Naive thymus-derived CD4-positive, alpha-beta T cell (primary cell): ENCODE results near the gene SLC6A19. TPM values are rescaled to one million over a fixed set of nuclear protein-coding genes. Genes with fewer than 3 reads are reported as not detected.

Experiments
- ATAC-seq: fragments of 150-1000 bp; cut with Tn5 transposase; 2 replicates; pipeline ENCODE4 v1.10.0; 2021; ENCODE audit warnings: mild to moderate bottlenecking, moderate library complexity
- CTCF ChIA-PET: fragments of 350-600 bp; sonication (Branson Sonifier 250); formaldehyde crosslinking; loops from one replicate; lab custom pipeline; 2021; ENCODE audit warnings: antibody characterized with exemption; lab: Charles Lee
- POLR2A ChIA-PET: fragments of 350-600 bp; sonication (Branson Sonifier 250); formaldehyde crosslinking; loops from one replicate; lab custom pipeline; 2021; ENCODE audit warnings: antibody characterized with exemption, inconsistent platforms; lab: Charles Lee
- DNase-seq, 9 donors: peaks; one replicate each; pipeline versions ENCODE4 v3.0.0 to v3.0.0-alpha.2; 2020 to 2022; ENCODE audit warnings: mixed read lengths in 1 of 9
- H3K27ac ChIP-seq: one replicate; pipeline ENCODE4 v1.7.0; 2013; ENCODE audit warnings: mild to moderate bottlenecking, low read depth, low read length, moderate library complexity
- H3K27me3 ChIP-seq, 2 donors: one replicate each; pipeline ENCODE4 v1.7.0; 2013; ENCODE audit warnings: low read length in 2 of 2, mild to moderate bottlenecking in 2 of 2, moderate library complexity in 2 of 2; ENCODE audit not compliant: control insufficient read depth in 2 of 2, insufficient read depth in 2 of 2
- H3K36me3 ChIP-seq, 3 experiments: 1 replicate in 2 of 3; 2 replicates in 1 of 3; pipeline ENCODE4 v1.7.0; 2013; ENCODE audit warnings: low read length in 3 of 3, mild to moderate bottlenecking in 3 of 3, moderate library complexity in 1 of 3; ENCODE audit not compliant: insufficient read depth in 3 of 3, control insufficient read depth in 2 of 3
- H3K4me1 ChIP-seq, 2 donors: one replicate each; pipeline ENCODE4 v1.7.0; 2013; ENCODE audit warnings: low read length in 2 of 2, mild to moderate bottlenecking in 2 of 2, moderate library complexity in 1 of 2; ENCODE audit not compliant: control insufficient read depth in 2 of 2, insufficient read depth in 2 of 2
- H3K4me3 ChIP-seq: 2 replicates; pipeline ENCODE4 v1.7.0; 2013; ENCODE audit warnings: mild to moderate bottlenecking, low read length
- H3K9me3 ChIP-seq, 3 experiments: 1 replicate in 2 of 3; 2 replicates in 1 of 3; pipeline ENCODE4 v1.7.0; 2013; ENCODE audit warnings: low read length in 3 of 3; ENCODE audit not compliant: control insufficient read depth in 2 of 3
- H3K27ac Mint-ChIP-seq, 9 donors: one replicate each; pipeline ENCODE4 v1.8.0; 2020 to 2022; ENCODE audit warnings: mixed read lengths in 9 of 9, mild to moderate bottlenecking in 8 of 9, moderate library complexity in 5 of 9, inconsistent platforms in 2 of 9
- H3K27me3 Mint-ChIP-seq, 5 donors: one replicate each; pipeline ENCODE4 v1.8.0; 2021 to 2022; ENCODE audit warnings: mixed read lengths in 5 of 5, mild to moderate bottlenecking in 1 of 5
- H3K36me3 Mint-ChIP-seq, 5 donors: one replicate each; pipeline ENCODE4 v1.8.0; 2020 to 2022; ENCODE audit warnings: mixed read lengths in 5 of 5, mild to moderate bottlenecking in 3 of 5, inconsistent platforms in 1 of 5
- H3K4me1 Mint-ChIP-seq, 7 donors: one replicate each; pipeline ENCODE4 v1.8.0; 2020 to 2022; ENCODE audit warnings: mixed read lengths in 7 of 7, mild to moderate bottlenecking in 3 of 7, inconsistent platforms in 1 of 7
- H3K4me3 Mint-ChIP-seq, 10 donors: one replicate each; pipeline ENCODE4 v1.8.0; 2020 to 2022; ENCODE audit warnings: mild to moderate bottlenecking in 10 of 10, mixed read lengths in 10 of 10, moderate library complexity in 6 of 10, inconsistent platforms in 2 of 10
- H3K9me3 Mint-ChIP-seq, 11 donors: one replicate each; pipeline ENCODE4 v1.8.0; 2020 to 2022; ENCODE audit warnings: mixed read lengths in 11 of 11, mild to moderate bottlenecking in 4 of 11, inconsistent platforms in 1 of 11, moderate library complexity in 1 of 11
- intact Hi-C, 2 donors: fragments of 100-400 bp; cut with micrococcal nuclease; formaldehyde crosslinking; loops; one replicate each; pipeline ENCODE4 v1.15.1; 2023
- polyA plus RNA-seq, 2 donors: library from polyadenylated mRNA; unstranded; fragments of 300-500 nt; fragmentation: Illumina TruSeq; gene quantifications; one replicate each; pipeline ENCODE4 v1.2.3, GENCODE V29; 2021
- total RNA-seq, 6 experiments: library from RNA in 5 of 6; stranded (reverse) in 5 of 6; gene quantifications; 1 replicate in 5 of 6; 2 replicates in 1 of 6; pipeline ENCODE4 v1.2.3 and lab custom pipeline; 2021 to 2026

SLC6A19 gene
- total and polyA plus RNA-seq, 7 experiments from 2014 or later, result not detected

GRCh38 chr5:1202798-1203185 is 1.4 kb downstream of the SLC6A19 start:
- H3K27me3 ChIP-seq, result no peaks in the 10 kb centered on the region
- Mint-ChIP-seq H3K9me3 (no peaks in the 10 kb centered on the region), H3K27ac (no peak overlapping the region), H3K27me3 (peaks cover 0 to 6% (median 0%) of the 10 kb centered on the region in 5 donors), H3K4me1 (peaks cover 0 to 5% (median 0%) of the 10 kb centered on the region in 7 donors), H3K4me3 (no peak overlapping the region), H3K36me3 (no peaks in the 10 kb centered on the region)
- H3K4me1 ChIP-seq, result no peaks in the 10 kb centered on the region
- intact Hi-C loops, result no loop called here
- POLR2A ChIA-PET, result no interaction called here
- no peak overlapping the region for H3K27ac ChIP-seq
- DNase-seq (no peak), ATAC-seq (no peak)
- H3K4me3 ChIP-seq, result no peak overlapping the region
- H3K36me3 ChIP-seq, result no peaks in the 10 kb centered on the region
- no peaks in the 10 kb centered on the region for H3K9me3 ChIP-seq
- CTCF ChIA-PET, result no interaction called here

GRCh38 chr5:1203311-1203967 is 2.0 kb downstream of the SLC6A19 start:
- POLR2A ChIA-PET, result no interaction called here
- Mint-ChIP-seq H3K27ac (no peak overlapping the region), H3K36me3 (no peaks in the 10 kb centered on the region), H3K27me3 (peaks cover 0 to 6% (median 0%) of the 10 kb centered on the region in 5 donors), H3K9me3 (no peaks in the 10 kb centered on the region), H3K4me3 (no peak overlapping the region), H3K4me1 (peaks cover 0 to 5% (median 0%) of the 10 kb centered on the region in 7 donors)
- H3K36me3 ChIP-seq, result no peaks in the 10 kb centered on the region
- H3K4me1 ChIP-seq, result no peaks in the 10 kb centered on the region
- CTCF ChIA-PET, result no interaction called here
- no peak overlapping the region for H3K4me3 ChIP-seq
- ATAC-seq (no peak), DNase-seq (no peak)
- no peaks in the 10 kb centered on the region for H3K9me3 ChIP-seq
- H3K27ac ChIP-seq, result no peak overlapping the region
- no peaks in the 10 kb centered on the region for H3K27me3 ChIP-seq
- intact Hi-C loops, result no loop called here

GRCh38 chr5:1203968-1204692 is 2.7 kb downstream of the SLC6A19 start:
- peaks cover 0 to 5% (median 0%) of the 10 kb centered on the region in 7 donors for H3K4me1 Mint-ChIP-seq
- ChIA-PET CTCF (interaction anchor here (0.6 kb wide), 1 partner anchor 441 kb away, joined by 3 read pairs; no protein-coding TSS in a partner anchor), POLR2A (interaction anchor here (0.5 kb wide), 1 partner anchor 117 kb away, joined by 3 read pairs; no protein-coding TSS in a partner anchor)
- no peaks in the 10 kb centered on the region for H3K9me3 ChIP-seq
- no peak overlapping the region for H3K27ac ChIP-seq
- no peak overlapping the region for H3K4me3 ChIP-seq
- DNase-seq, result no peak
- no peaks in the 10 kb centered on the region for H3K9me3 Mint-ChIP-seq
- no peaks in the 10 kb centered on the region for H3K4me1 ChIP-seq
- ATAC-seq, result no peak
- H3K27me3 ChIP-seq, result no peaks in the 10 kb centered on the region
- no peaks in the 10 kb centered on the region for H3K36me3 Mint-ChIP-seq
- H3K4me3 Mint-ChIP-seq, result no peak overlapping the region
- H3K36me3 ChIP-seq, result no peaks in the 10 kb centered on the region
- intact Hi-C loops, result no loop called here
- H3K27ac Mint-ChIP-seq, result no peak overlapping the region
- peaks cover 0 to 6% (median 0%) of the 10 kb centered on the region in 5 donors for H3K27me3 Mint-ChIP-seq

GRCh38 chr5:1204693-1205242 is 3.4 kb downstream of the SLC6A19 start:
- Histone ChIP-seq H3K27ac (no peak overlapping the region), H3K4me1 (no peaks in the 10 kb centered on the region), H3K36me3 (no peaks in the 10 kb centered on the region), H3K27me3 (no peaks in the 10 kb centered on the region), H3K9me3 (no peaks in the 10 kb centered on the region), H3K4me3 (no peak overlapping the region)
- Mint-ChIP-seq H3K9me3 (no peaks in the 10 kb centered on the region), H3K27ac (peak overlapping the region in 1 of 9 donors; percentile 67), H3K4me3 (no peak overlapping the region), H3K36me3 (no peaks in the 10 kb centered on the region), H3K4me1 (peaks cover 0 to 5% (median 0%) of the 10 kb centered on the region in 7 donors), H3K27me3 (peaks cover 0 to 9% (median 0%) of the 10 kb centered on the region in 5 donors)
- DNase-seq (no peak), ATAC-seq (no peak)
- intact Hi-C loops, result no loop called here
- CTCF ChIA-PET, result interaction anchor here (0.6 kb wide), 1 partner anchor 441 kb away, joined by 3 read pairs; no protein-coding TSS in a partner anchor
- POLR2A ChIA-PET, result interaction anchor here (0.5 kb wide), 1 partner anchor 116 kb away, joined by 3 read pairs; no protein-coding TSS in a partner anchor

GRCh38 chr5:1205255-1206180 is 4.1 kb downstream of the SLC6A19 start:
- Histone ChIP-seq H3K27ac (no peak overlapping the region), H3K9me3 (no peaks in the 10 kb centered on the region), H3K4me1 (no peaks in the 10 kb centered on the region), H3K27me3 (no peaks in the 10 kb centered on the region), H3K36me3 (no peaks in the 10 kb centered on the region), H3K4me3 (no peak overlapping the region)
- DNase-seq (no peak), ATAC-seq (no peak)
- no peaks in the 10 kb centered on the region for H3K36me3 Mint-ChIP-seq
- H3K27me3 Mint-ChIP-seq, result peaks cover 0 to 9% (median 0%) of the 10 kb centered on the region in 5 donors
- no peak overlapping the region for H3K27ac Mint-ChIP-seq
- intact Hi-C loops, result no loop called here
- POLR2A ChIA-PET, result no interaction called here
- CTCF ChIA-PET, result no interaction called here
- peaks cover 0 to 5% (median 0%) of the 10 kb centered on the region in 7 donors for H3K4me1 Mint-ChIP-seq
- no peak overlapping the region for H3K4me3 Mint-ChIP-seq
- H3K9me3 Mint-ChIP-seq, result no peaks in the 10 kb centered on the region
